Measurements from ENCODE around the gene FMNL2.

FMNL2 gene

GRCh38 chr2:152336854-152337510 lies 2.0 kb downstream of the FMNL2 start:
- peak in 36 of 42 donors; percentile 2 to 64 (median 30) for DNase-seq
- intact Hi-C loops (cut with DNase I), result loop anchor here (5.0 to 10.0 kb wide), 5 partner anchors 65 to 380 kb away; partner anchors contain the start of genes ARL6IP6 and PRPF40A

DNA sequence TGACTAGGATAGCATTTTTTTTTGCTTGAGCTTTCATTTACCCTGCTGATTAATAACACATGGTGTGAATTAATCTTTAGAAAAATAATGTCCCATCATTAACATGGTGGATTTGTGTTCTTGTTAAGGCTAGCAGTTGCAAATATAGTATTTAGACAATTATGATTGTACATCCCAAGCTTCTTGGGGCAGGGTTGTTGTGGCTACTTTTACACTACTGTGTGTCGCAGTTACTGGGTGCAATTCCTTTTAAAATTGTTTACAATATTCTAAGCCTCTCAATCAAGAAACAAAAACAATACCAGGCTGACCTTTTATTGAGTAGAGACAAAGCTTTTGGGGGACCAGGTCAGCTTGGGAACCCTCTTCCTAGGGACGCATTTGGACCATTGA lies 2.5 kb downstream of the FMNL2 start:
- intact Hi-C loops (cut with DNase I), result loop anchor here (5.0 to 10.0 kb wide), 5 partner anchors 65 to 380 kb away; partner anchors contain the start of genes ARL6IP6 and PRPF40A
- DNase-seq, result no peak

- no peak for DNase-seq
- intact Hi-C loops (cut with DNase I), result loop anchor here (5.0 to 10.0 kb wide), 5 partner anchors 63 to 378 kb away; partner anchors contain the start of genes ARL6IP6 and PRPF40A
Measured at GRCh38 chr2:152339556-152340286, 4.7 kb downstream of the FMNL2 start.

DNA sequence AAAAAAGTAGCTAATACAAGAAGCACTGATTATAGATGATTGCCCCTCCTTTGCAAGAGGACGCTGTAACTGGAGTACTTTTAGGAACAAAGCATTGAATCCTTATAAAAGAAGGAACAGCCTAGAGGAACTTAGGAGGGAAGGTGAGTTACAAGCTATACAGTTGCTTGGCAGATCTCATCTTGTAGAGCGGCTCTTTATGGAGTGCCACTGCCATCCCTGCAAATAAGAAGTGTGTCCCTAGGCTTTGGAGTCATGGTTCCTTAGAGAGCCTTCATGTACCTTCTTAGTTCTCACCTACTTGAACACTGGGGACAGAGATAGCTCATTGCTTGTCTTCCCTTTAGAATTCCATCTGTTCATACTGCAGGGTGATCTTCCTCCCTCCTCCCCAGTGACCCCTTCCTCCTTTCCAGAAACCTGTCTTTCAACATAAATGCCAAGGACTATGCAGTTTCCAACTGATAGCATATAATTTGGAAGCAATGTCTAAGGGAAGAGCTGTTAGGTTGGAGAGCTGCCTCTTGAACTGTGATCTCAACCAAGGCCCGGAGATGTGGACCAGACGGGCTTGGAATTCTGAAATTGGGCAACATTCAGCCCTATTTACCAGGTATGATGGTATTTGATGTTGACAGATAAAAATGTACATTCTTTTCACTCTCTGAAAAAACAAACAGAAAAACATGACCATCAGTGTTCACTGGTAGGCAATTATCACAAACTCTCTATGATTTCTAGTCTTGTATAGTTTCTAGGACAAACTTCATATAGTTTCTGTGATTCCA lies 7.5 kb downstream of the FMNL2 start:
- no peak for DNase-seq
- intact Hi-C loops (cut with DNase I), result no loop called here

DNA sequence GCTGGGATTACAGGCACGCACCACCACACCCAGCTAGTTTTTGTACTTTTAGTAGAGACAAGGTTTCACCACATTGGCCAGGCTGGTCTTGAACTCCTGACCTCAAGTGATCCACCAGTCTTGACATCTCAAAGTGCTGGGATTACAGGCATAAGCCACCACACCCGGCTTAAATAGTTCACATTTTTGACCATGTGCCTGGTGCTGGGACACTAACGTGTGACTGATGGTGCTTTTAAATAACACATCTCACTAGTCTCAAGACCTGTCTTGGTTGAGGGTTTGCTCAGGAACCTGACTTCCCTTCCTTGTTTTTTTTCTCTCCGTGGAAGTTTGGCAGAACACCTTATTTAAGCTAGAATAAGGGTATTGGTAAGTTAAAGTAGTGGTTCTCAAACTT lies 8.5 kb downstream of the FMNL2 start:
- no peak for DNase-seq
- intact Hi-C loops (cut with DNase I), result no loop called here

DNA sequence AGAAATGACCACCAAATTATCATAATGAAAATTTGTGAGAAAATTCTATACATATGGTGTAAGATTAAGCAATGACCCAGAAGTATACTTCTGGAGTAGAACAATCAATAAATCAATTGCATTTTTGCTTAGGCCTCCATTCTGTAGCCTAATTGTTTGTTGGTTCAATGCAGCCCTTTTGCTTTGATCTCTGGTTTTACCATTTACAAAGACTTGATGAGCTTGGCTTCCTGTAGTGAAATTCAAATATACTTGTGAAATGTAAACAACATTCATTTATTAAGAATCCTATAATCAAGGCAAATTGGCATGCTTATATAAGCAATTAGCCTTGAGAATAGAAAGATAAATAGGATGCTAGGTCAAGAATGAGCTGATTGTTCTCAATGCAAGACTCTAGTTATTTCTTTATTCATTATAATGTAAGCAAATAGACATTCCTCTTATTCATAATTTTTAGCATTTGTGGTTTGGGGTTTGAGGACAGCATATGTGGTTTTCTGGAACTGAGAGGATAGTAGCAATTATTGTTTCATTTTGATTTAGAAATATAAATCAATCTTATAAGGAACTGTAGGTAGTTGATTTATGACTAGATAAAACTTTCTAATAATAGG lies 9.7 kb downstream of the FMNL2 start:
- no peak for DNase-seq
- intact Hi-C loops (cut with DNase I), result no loop called here

DNA sequence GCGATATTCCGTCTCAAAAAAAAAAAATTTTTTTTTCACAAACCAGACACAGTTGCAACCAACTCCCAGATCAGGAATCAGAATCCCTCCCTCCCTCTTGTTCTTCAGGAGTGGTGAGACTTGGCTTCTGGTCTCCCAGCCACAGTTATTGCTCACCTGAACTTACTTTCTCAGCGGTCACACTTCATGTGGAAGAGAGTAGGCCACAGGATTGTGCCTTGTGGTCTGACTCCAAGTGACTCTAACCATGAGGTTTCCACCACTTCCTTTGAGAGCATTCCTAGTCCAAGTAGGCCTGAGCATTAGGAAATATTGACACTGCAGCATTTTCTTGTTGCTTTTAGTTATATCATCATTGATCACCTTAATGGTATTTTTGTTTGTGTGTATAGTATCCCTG lies 12.1 kb downstream of the FMNL2 start:
- DNase-seq, result no peak

GRCh38 chr2:152348388-152348787 lies 13.4 kb downstream of the FMNL2 start:
- no peak for DNase-seq
- intact Hi-C loops (cut with DNase I), result no loop called here

More for the DNA sequence above, 12.1 kb downstream of the FMNL2 start:
- intact Hi-C loops (cut with DNase I), result no loop called here

GRCh38 chr2:152349416-152349815 lies 14.4 kb downstream of the FMNL2 start:
- DNase-seq, result no peak
- intact Hi-C loops (cut with DNase I), result no loop called here

- intact Hi-C loops (cut with DNase I), result no loop called here
- no peak for DNase-seq
Measured at GRCh38 chr2:152350155-152350679, 15.2 kb downstream of the FMNL2 start.

DNA sequence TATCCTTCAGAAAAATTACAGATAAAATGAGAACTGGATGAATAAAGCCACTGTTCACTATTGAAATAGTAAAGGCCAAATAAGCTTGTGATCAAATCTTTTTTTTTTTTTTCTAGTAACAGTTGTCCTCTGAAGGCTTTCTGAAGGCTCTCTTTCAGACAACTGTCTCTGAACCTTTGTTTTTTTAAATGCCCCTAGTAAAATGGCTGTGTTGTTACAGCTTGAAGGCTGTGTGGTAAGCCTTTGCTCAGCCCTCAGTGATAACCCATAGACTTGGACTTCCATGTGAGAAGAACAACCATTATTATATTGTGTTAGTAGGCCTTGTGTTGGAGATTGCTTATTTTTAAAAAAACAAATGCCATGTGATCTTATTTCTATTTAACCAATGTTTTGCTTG lies 17.6 kb downstream of the FMNL2 start:
- intact Hi-C loops (cut with DNase I), result no loop called here
- peak in 4 of 42 donors; percentile 19 to 40 (median 36) for DNase-seq

DNA sequence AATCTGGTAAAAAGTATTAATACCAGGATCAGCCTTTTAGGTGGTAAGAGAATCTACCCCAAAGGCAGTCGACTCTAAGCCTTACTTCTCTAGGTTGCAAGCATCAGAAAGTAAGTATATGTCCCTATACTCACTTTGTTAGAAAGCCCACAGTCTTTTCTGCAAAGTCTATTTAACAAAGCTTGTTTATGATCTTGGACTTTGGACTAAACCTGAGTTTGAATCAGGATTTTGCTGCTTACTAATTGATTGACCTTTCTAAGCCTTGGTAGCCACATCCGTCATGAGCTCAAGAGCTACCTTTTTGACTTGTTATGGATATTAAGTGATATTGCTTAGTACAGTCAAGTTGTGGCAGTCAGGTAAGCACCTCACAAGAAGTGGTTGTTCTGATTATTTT lies 18.4 kb downstream of the FMNL2 start:
- intact Hi-C loops (cut with DNase I), result no loop called here
- DNase-seq, result no peak

- intact Hi-C loops (cut with DNase I), result no loop called here
- DNase-seq, result no peak
Measured at GRCh38 chr2:152354069-152354755, 19.2 kb downstream of the FMNL2 start.

- peak in 2 of 42 donors; percentile 11 to 18 for DNase-seq
- intact Hi-C loops (cut with DNase I), result no loop called here
Measured at GRCh38 chr2:152354909-152355308, 19.9 kb downstream of the FMNL2 start.

GRCh38 chr2:152355409-152355831 lies 20.4 kb downstream of the FMNL2 start:
- intact Hi-C loops (cut with DNase I), result no loop called here
- DNase-seq, result no peak

- intact Hi-C loops (cut with DNase I), result no loop called here
- DNase-seq, result no peak
Measured at GRCh38 chr2:152359573-152360363, 24.8 kb downstream of the FMNL2 start.

GRCh38 chr2:152363936-152364335 lies 29.0 kb downstream of the FMNL2 start:
- DNase-seq, result no peak
- intact Hi-C loops (cut with DNase I), result no loop called here

All from head of caudate nucleus (tissue), 42 donors.